Stimulated activated CD8-positive, alpha-beta memory T cell treated with anti-CD3 and anti-CD28 coated beads, Interleukin-12 subunit alpha, Interleukin-12 subunit beta, amount 100 ng/mL, for 4 hours (primary cell): ENCODE data around the gene MATN1.
"Not testable (repeated sequence)": the region's sequence is repeated elsewhere in the genome, so short reads cannot be mapped to it uniquely, and the experiment has no call there.

ENCODE experiments used
- DNase-seq: peaks from one replicate; pipeline ENCODE4 v3.0.0-alpha.2; 2020; ENCODE audit warnings: low read depth

Gene MATN1

DNA sequence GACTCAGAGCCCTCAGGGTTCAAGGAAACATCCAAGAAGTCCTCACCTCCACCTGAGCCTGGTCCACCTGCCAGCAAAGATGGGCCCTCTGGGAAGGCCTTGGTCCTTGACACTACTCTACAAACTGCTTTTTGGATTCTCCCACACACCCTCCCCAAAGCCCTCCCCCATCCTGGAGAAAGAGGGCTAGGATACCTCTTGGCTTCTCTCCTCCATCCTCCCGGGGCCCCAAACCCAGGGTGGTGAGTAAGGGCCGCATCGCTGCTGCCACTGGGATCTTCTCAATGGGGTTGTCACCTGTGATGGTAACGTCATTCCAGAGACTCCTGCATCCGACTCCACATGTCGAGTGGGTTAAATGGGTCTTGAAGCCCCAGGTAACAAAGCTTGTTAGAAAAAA is 26.6 kb downstream of the MATN1 start:
- DNase-seq, result no peak

GRCh38 chr1:30695439-30695841 is 27.9 kb downstream of the MATN1 start:
- no peak for DNase-seq

DNA sequence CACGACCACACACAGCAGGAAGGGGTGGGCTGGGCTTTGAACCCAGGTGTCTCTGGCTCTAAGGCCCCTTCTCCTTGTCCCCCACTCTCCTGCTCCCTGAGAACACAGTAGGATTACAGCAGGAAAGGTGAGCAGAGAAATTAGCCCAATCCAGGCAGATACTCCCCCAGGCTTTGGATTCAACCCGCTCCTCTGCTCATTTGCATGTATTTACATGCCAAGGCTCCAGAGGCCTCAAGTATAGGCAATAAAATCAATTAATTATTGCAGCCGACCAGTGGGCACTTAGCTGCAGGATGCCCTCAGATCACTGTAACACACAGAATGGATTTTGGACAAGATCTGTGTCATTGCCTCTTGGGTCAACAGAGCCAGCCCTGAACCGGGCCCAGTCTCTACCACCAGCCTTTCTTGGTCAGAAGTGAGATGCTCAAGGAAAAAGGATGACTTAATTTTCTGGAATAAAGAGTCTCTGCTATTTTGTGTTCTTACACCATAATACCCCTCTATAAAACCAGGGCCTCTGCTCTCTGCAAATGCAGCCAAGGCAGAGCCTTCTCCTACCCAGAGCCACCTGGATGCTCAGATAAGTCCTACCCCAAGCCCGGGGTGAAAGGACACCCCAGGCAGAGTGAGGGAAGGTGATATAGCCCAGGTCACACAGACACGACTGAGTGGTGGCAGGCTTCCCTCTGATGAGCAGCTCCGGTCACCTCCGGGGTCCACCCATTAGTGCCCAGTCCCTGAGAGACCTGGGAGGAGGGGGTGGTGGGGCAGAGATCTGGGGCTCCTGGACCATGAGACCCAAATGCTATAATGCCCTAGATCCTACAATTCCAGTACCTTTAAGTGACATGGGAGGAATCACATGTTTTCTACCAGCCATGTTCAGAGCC is 28.9 kb downstream of the MATN1 start:
- no peak for DNase-seq

DNA sequence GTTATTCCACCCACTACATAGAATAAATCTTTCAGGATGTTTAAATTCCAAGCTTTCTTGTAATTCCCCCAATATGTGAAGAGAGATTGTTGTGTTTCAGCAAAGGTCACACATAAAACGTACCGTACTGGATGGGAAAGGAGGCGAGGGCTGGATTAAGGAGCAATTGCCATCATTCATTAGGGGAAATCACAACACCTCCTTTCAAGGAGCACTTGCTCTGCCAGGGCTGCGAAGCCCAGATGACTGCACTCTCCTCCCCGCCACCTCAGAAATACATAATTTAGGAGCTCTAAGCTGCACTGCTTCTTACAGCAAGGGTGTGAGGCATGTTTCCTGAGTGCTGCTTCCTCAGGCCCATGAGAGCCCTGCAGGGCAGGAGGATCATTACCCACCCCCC is 29.6 kb downstream of the MATN1 start:
- DNase-seq, result no peak

GRCh38 chr1:30693366-30693765 is 30.0 kb downstream of the MATN1 start:
- no peak for DNase-seq

GRCh38 chr1:30692948-30693301 is 30.5 kb downstream of the MATN1 start:
- no peak for DNase-seq

DNA sequence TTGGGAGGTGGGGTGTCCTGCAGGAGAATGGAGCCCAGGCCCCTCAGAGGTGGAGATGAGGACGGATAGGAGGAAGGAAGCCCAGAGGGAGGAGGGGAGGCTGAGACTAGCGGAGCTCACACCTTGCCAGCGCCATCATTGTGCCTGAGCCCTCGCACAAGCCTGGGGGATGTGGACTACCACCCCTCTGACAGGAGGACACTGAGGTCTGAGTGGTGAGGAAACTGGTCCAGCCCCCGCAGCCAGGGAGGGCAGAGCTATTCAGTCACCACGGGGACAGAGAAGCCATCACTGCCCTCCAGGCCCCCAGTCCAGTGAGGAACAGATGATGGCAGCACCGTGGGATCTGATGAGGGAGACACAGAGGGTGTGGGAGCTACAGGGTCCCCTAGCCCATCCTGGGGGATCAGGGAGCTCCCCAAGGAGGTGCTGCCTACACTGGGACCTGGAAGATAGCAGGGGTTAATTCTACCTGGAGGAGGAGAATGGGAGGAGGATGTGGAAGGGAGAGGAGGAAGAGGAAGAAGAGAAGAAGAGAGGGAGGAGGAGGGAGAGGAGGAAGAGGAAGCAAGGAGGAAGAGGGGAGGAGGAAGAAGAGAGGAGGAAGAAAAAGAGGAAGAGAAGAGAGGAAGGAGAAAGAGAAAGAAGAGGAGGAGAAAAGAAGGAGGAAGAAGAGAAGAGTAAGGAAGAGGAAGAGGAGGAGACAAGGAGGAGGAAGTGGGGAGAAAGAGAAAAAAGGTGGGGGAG is 31.0 kb downstream of the MATN1 start:
- no peak for DNase-seq

DNA sequence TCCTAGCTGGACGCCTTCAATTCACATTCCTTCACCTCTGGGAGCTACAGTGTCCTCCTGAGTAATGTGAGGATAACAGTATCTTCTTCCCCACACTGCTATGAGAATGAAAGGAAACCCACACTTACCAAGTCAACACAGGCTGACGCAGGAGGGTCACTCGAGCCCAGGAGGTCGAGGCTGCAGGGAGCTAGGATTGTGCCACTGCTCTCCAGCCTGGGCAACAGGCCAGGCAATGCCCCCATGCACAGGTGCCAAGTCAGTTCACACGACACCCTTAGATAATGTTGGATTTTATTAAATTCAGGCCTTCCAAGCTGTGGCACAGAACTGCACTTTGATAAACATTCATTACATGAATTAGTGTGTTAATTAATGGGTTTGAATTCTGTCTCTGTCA is 31.9 kb downstream of the MATN1 start:
- DNase-seq, result no peak

DNA sequence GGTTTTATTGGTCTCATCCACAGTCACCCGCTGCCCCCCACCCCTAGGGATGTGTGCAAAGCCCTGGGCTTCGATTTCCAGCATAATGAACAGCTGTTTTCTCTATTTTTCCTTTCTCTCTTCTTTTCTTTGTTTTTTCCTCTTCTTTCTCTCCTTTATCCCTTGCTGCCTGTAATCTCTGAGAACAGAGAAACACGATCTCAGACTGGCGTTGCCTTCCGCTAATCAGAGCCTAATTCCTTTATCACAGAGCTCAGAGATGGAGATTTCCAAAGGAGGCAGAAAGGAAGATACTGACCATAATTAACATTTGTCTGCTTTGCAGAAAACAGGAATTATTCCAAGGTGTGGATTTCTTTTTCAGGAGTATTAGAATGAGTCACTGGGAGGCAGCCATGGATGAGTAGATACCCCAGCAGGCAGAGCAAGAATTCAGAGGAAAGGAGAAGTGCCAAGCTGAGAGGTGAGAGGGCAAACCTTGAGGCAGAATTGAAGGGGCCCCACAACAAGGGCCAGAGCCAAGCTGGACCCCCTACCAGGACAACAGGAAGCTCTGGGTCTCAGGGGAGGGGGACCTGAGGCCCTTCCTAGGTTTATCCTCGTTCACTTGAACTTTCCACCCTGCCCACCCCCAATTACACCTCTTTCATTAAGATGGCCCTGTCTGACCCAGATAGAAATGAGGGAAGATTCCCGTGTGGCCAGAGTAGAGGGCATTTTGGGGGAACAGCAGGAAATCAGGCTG is 33.3 kb downstream of the MATN1 start:
- DNase-seq, result no peak

- no peak for DNase-seq
Measured at GRCh38 chr1:30688920-30689794, 34.2 kb downstream of the MATN1 start.

GRCh38 chr1:30688516-30688915 is 34.9 kb downstream of the MATN1 start:
- DNase-seq, result not testable (repeated sequence)

- no peak for DNase-seq
Measured at GRCh38 chr1:30687886-30688285, 35.5 kb downstream of the MATN1 start.

DNA sequence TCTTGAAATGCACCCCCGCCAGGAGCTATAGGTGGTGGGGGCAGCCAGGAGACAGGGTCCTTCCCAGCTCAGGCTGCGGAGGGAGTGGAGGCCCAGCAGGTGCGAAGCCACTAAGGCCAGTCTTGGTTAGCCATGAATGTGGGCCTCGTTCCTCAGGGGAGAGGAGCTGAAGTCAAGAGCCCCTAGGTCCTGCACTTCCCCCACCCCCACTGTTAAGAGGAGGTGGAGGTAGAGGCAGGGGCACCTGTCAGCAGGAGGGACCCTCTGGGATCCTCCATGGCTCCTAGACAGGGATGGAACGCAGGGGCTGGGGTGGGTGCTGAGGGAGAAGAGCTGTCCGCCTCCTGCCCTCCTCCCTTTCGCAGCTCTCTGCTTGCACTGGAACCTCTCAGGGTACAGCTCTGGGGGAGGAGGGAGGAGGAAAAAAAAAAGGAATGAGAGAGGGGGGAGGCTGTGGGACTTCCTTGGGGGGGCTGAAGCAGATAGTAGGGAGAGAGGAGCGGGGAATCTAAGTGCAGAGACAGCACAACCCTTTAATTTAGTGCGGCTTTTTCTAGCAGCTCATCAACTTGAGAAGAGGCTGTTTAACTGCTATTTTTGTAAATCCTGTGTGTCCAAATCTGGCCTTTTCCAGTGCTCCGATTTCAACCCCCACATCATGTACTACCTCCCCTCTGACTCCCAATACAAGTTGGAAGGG is 37.0 kb downstream of the MATN1 start:
- no peak for DNase-seq

- DNase-seq, result no peak
Measured at GRCh38 chr1:30685796-30686165, 37.6 kb downstream of the MATN1 start.

GRCh38 chr1:30684881-30685795 is 38.2 kb downstream of the MATN1 start:
- DNase-seq, result no peak

- no peak for DNase-seq
Measured at GRCh38 chr1:30684259-30684658, 39.1 kb downstream of the MATN1 start.

DNA sequence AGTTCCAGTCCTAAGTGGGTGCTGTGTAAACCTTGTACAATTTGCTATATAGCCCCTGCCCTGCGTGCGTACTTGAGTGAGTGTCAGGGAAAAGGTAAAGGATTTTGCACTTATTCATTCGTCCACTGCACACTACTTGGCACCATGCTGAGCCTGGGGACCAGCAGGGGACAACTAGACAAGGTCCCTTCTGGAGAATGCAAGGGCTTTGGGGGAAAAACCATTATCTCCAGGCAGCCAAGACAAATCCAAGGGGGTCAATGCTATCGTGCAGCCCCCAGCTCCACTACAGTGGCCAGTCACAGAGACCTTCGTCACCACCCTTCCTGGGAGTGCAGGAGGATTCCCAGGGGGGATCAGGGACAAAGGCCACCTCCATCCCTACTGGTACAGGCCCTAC is 39.7 kb downstream of the MATN1 start:
- no peak for DNase-seq

DNA sequence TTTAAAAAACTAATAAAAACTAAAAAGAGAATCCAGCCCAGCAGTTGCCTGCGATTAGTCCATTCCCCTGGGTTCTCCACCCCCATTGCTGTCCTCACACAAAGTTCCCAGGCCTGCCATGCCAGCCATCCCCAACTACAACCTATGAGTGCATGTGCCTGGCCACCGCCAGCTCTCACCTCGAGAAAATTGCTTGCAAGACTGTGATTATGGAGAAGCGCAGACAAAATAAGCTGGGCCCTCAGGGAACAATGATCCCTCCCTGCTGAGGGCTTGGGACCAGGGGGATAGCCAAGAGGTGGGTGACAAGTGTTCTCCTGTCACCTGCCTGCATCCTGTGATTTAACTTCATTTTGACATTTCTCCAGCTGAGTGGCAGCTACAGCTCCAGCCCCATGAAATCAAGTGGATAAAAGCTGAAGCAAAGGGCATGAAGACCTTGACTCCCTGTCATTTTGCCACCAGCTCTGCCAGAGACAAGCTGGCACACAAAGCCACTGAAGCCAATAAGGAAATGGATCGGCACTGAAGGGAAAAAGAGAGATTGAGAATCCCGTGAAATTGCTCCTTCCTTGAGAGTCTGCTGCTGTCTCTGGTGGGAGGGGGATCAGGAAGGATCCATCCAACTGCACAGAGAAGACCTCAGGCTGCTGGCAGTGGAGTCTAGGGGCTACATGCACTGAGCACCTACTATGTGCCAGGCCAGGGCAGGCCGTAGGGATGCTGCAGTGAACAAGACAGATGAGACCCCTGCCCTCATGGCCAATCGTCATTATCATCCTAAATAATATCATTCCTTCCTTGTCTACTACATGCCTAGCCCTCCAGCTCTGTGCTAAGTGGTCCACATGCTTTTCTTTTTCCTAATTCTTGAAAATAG is 40.7 kb downstream of the MATN1 start:
- no peak for DNase-seq

DNA sequence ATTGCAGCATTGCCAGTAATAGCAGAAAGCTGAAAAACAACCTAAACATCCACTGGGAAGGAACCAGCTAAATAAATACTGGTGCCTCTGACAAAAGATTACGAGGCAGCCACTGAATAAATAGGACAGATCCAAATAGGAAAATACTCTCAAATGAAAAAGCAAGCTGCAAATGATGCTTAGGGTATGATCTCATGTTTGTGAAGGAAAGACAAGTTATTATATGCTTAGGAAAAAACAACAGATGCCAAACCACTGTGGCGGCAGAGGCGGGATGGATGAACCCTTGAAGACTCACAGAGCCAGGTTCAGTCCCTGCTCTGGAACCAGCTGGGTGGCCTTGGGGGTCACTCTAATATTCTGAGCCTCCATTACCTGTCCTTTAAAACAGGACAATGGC is 41.6 kb downstream of the MATN1 start:
- DNase-seq, result no peak
